H1 (cell line): Measurements from ENCODE around the gene GRID1. TPM values are rescaled to one million over a fixed set of nuclear protein-coding genes. Genes with fewer than 3 reads are reported as not detected.
A peak's percentile ranks its signal among the peaks of the same experiment; 100 is the strongest.

ENCODE experiments used
- CTCF ChIA-PET: fragments of 300-600 bp; sonication (Branson Sonifier 250); formaldehyde crosslinking; loops from one replicate; lab custom pipeline; 2021; ENCODE audit not compliant: partially characterized antibody; lab: Charles Lee
- POLR2A ChIA-PET: fragments of 300-600 bp; sonication (Branson Sonifier 250); formaldehyde crosslinking; loops from one replicate; lab custom pipeline; 2021; ENCODE audit warnings: inconsistent platforms; ENCODE audit not compliant: partially characterized antibody; lab: Charles Lee
- DNase-seq, 2 experiments: peaks; one replicate each; pipeline versions ENCODE4 v3.0.0 to v3.0.0-alpha.2; 2010 to 2022; ENCODE audit warnings: low spot score in 2 of 2, low read depth in 1 of 2, mixed read lengths in 1 of 2
- FAIRE-seq: peaks from 2 replicates; lab custom pipeline; 2011; peaks lifted over from hg19 to GRCh38; lab: Jason Lieb, UNC
- H2AFZ ChIP-seq: 2 replicates; pipeline ENCODE4 v1.8.1; 2012; ENCODE audit warnings: low read length, inconsistent platforms
- H2AK5ac ChIP-seq: 2 replicates; pipeline ENCODE4 v1.6.1; 2013; ENCODE audit warnings: low read depth, low read length
- H2BK120ac ChIP-seq: replicated peaks from 2 replicates; pipeline ENCODE3; 2013; ENCODE audit warnings: low read depth, low read length, inconsistent platforms
- H2BK12ac ChIP-seq: 2 replicates; pipeline ENCODE4 v1.6.1; 2013; ENCODE audit warnings: low read depth, low read length
- H2BK15ac ChIP-seq: 2 replicates; pipeline ENCODE4 v1.6.1; 2013; ENCODE audit warnings: low read length
- H2BK20ac ChIP-seq: 2 replicates; pipeline ENCODE4 v1.6.1; 2013; ENCODE audit warnings: low read length
- H2BK5ac ChIP-seq: 2 replicates; pipeline ENCODE4 v1.6.1; 2013; ENCODE audit warnings: low read depth, low read length
- H3K14ac ChIP-seq: 2 replicates; pipeline ENCODE4 v1.6.1; 2013; ENCODE audit warnings: inconsistent platforms; ENCODE audit not compliant: insufficient read length
- H3K18ac ChIP-seq: 2 replicates; pipeline ENCODE4 v1.6.1; 2013; ENCODE audit warnings: low read length; ENCODE audit errors: extremely low read depth
- H3K23ac ChIP-seq: 2 replicates; pipeline ENCODE4 v1.6.1; 2013; ENCODE audit warnings: inconsistent platforms; ENCODE audit not compliant: insufficient read length
- H3K23me2 ChIP-seq: 2 replicates; pipeline ENCODE4 v1.6.1; 2013; ENCODE audit warnings: low read depth, low read length
- H3K27ac ChIP-seq: 2 replicates; pipeline ENCODE4 v1.6.1; 2011; ENCODE audit warnings: low read depth, low read length, inconsistent platforms
- H3K27me3 ChIP-seq, 4 experiments: replicated peaks in 1 of 4; 1 replicate in 1 of 4; 2 replicates in 3 of 4; pipeline versions ENCODE4 v1.6.1 to v1.8.1; 2011 to 2013; ENCODE audit warnings: low read length in 3 of 4, mild to moderate bottlenecking in 3 of 4, inconsistent platforms in 2 of 4, mixed read lengths in 2 of 4, moderate library complexity in 1 of 4; ENCODE audit not compliant: control insufficient read depth in 3 of 4, insufficient read depth in 3 of 4; ENCODE audit errors: extremely low read depth in 1 of 4
- H3K36me3 ChIP-seq, 4 experiments: 2 replicates each; pipeline versions ENCODE4 v1.6.1 to v1.8.1; 2011 to 2013; ENCODE audit warnings: mild to moderate bottlenecking in 4 of 4, low read length in 3 of 4, moderate library complexity in 2 of 4, control low read depth in 1 of 4, inconsistent platforms in 1 of 4; ENCODE audit not compliant: insufficient read depth in 4 of 4, control insufficient read depth in 2 of 4
- H3K4ac ChIP-seq: replicated peaks from 2 replicates; pipeline ENCODE3; 2013; ENCODE audit warnings: low read length, low read depth, mixed read lengths, inconsistent platforms; ENCODE audit not compliant: insufficient read length
- H3K4me1 ChIP-seq, 4 experiments: replicated peaks in 1 of 4; 1 replicate in 1 of 4; 2 replicates in 3 of 4; pipeline versions ENCODE4 v1.6.1 to v1.8.1; 2011 to 2013; ENCODE audit warnings: low read length in 3 of 4, inconsistent platforms in 2 of 4, mixed read lengths in 1 of 4; ENCODE audit not compliant: insufficient read depth in 4 of 4, control insufficient read depth in 3 of 4
- H3K4me2 ChIP-seq, 2 experiments: 2 replicates each; pipeline versions ENCODE4 v1.6.1 to v1.8.1; 2011 to 2013; ENCODE audit warnings: low read depth in 2 of 2, low read length in 2 of 2, control low read depth in 1 of 2, inconsistent platforms in 1 of 2, mild to moderate bottlenecking in 1 of 2; ENCODE audit not compliant: insufficient read depth in 1 of 2
- H3K4me3 ChIP-seq, 4 experiments: fragments of 200-600, 300-600 bp in 1 of 4; sonication (generic), shearing (Covaris generic), sonication (Bioruptor Twin) in 1 of 4; 2 replicates each; pipeline versions ENCODE4 v1.5.1 to v1.8.1; 2011 to 2016; ENCODE audit warnings: low read length in 4 of 4, low read depth in 3 of 4, control low read depth in 2 of 4, inconsistent platforms in 2 of 4, mild to moderate bottlenecking in 2 of 4, mixed read lengths in 1 of 4, moderate library complexity in 1 of 4; ENCODE audit not compliant: insufficient read depth in 2 of 4; ENCODE audit errors: extremely low read depth in 1 of 4
- H3K56ac ChIP-seq: replicated peaks from 2 replicates; pipeline ENCODE3; 2013; ENCODE audit warnings: low read depth, mild to moderate bottlenecking, mixed read lengths, low read length, inconsistent platforms; ENCODE audit not compliant: insufficient read length
- H3K79me1 ChIP-seq: 2 replicates; pipeline ENCODE4 v1.6.1; 2013; ENCODE audit warnings: low read depth, low read length, control low read depth
- H3K79me2 ChIP-seq, 2 experiments: 2 replicates each; pipeline versions ENCODE4 v1.6.1 to v1.8.1; 2012 to 2013; ENCODE audit warnings: low read length in 2 of 2, mild to moderate bottlenecking in 2 of 2, inconsistent platforms in 1 of 2; ENCODE audit not compliant: insufficient read depth in 2 of 2, control insufficient read depth in 1 of 2
- H3K9ac ChIP-seq, 4 experiments: replicated peaks in 1 of 4; 1 replicate in 1 of 4; 2 replicates in 3 of 4; pipeline versions ENCODE4 v1.6.1 to v1.8.1; 2011 to 2013; ENCODE audit warnings: low read depth in 3 of 4, low read length in 3 of 4, control low read depth in 2 of 4, mild to moderate bottlenecking in 2 of 4, moderate library complexity in 2 of 4, inconsistent platforms in 1 of 4; ENCODE audit errors: extremely low read depth in 1 of 4
- H3K9me3 ChIP-seq, 2 experiments: 2 replicates each; pipeline versions ENCODE4 v1.6.1 to v1.8.1; 2012 to 2013; ENCODE audit warnings: mild to moderate bottlenecking in 2 of 2, moderate library complexity in 2 of 2, control low read depth in 1 of 2, inconsistent platforms in 1 of 2, low read depth in 1 of 2, low read length in 1 of 2, mixed read lengths in 1 of 2; ENCODE audit not compliant: insufficient read depth in 2 of 2
- H4K20me1 ChIP-seq, 2 experiments: replicated peaks in 1 of 2; 2 replicates each; pipeline versions ENCODE3 to v1.8.1; 2011 to 2013; ENCODE audit warnings: inconsistent platforms in 2 of 2, low read length in 2 of 2, mild to moderate bottlenecking in 1 of 2; ENCODE audit not compliant: insufficient read depth in 2 of 2, control insufficient read depth in 1 of 2
- H4K5ac ChIP-seq: 2 replicates; pipeline ENCODE4 v1.6.1; 2013; ENCODE audit warnings: low read length, low read depth, mixed read lengths, inconsistent platforms; ENCODE audit not compliant: insufficient read length
- H4K8ac ChIP-seq: 2 replicates; pipeline ENCODE4 v1.8.0; 2013; ENCODE audit warnings: mild to moderate bottlenecking, moderate library complexity, low read length, inconsistent platforms; ENCODE audit not compliant: insufficient read depth; ENCODE audit errors: extremely low read depth
- H4K91ac ChIP-seq: replicated peaks from 2 replicates; pipeline ENCODE3; 2013; ENCODE audit warnings: low read length, mixed read lengths, inconsistent platforms; ENCODE audit not compliant: insufficient read length
- JUN ChIP-seq: IDR thresholded peaks from 2 replicates; pipeline ENCODE4 v1.6.1; 2011; ENCODE audit warnings: low read depth, mild to moderate bottlenecking, improper control_type of control experiment, low read length
- WGBS, 2 experiments: shearing (Covaris generic) in 1 of 2; methylation state at CpG; one replicate each; pipeline versions ENCODE4 v1.1.6 to v1.1.7; 2013 to 2015; ENCODE audit warnings: low lambda C conversion rate in 2 of 2, mixed read lengths in 2 of 2, inconsistent platforms in 1 of 2, low coverage in 1 of 2, missing lambda C conversion rate in 1 of 2; ENCODE audit not compliant: insufficient replicate concordance in 2 of 2, insufficient coverage in 1 of 2, insufficient read length in 1 of 2; ENCODE audit errors: extremely low coverage in 1 of 2, missing lambda C conversion rate in 1 of 2; 5-methylcytosine and 5-hydroxymethylcytosine counted together
- polyA plus RNA-seq, 7 experiments: library from polyadenylated mRNA; depleted of rRNA in 3 of 7; stranded (reverse) in 5 of 7; unstranded in 2 of 7; fragments of >200 nt in 5 of 7; fragments of 200-250 nt in 2 of 7; gene quantifications; 1 replicate in 5 of 7; 2 replicates in 1 of 7; 4 replicates in 1 of 7; pipeline versions ENCODE4 v1.2.1 to v1.2.3, GENCODE V29; 2011 to 2013; ENCODE audit warnings: missing spikeins in 2 of 7, mixed read lengths in 2 of 7
- total RNA-seq: library from RNA; stranded (reverse); fragmentation: NEBNext Ultra II Directional; extraction: Animal tissue kit (Norgen Biotek cat#: 25700); gene quantifications from 2 replicates; pipeline ENCODE4 v1.2.1, GENCODE V29; 2021
- TF ChIP-seq, protein P1 (sequence below): IDR thresholded peaks from 2 replicates; pipeline ENCODE4 v1.6.1; 2012; ENCODE audit warnings: inconsistent platforms

Gene GRID1
- total and polyA plus RNA-seq, 2 of the 8 experiments (the other 6 are each of a cell fraction or from before 2014, with no cell fraction given) = 0.22 to 0.30 TPM

- WGBS, 2 experiments = 70% methylated on average over 13 of the region's 13 CpGs; no CpG with 5 or more reads in 1 of the 2 experiments
- Histone ChIP-seq H4K91ac (no peak overlapping the region), H3K4ac (no peak overlapping the region), H2BK120ac (no peak overlapping the region), H3K4me2 (peak overlapping the region; percentile 18 to 36; a peak in 2 of 4 replicates), H3K79me2 (no peaks in the 10 kb centered on the region), H3K27ac (no peak overlapping the region), H3K56ac (no peak overlapping the region), H3K4me3 (no peak overlapping the region), H3K23ac (no peak overlapping the region), H3K9ac (no peak overlapping the region; a peak in 1 of 7 replicates), H3K23me2 (no peaks in the 10 kb centered on the region), H4K5ac (no peak overlapping the region), H2BK15ac (peak overlapping the region; percentile 81; the same call in 1 of the 2 replicates), H4K8ac (no peak overlapping the region), H3K14ac (no peak overlapping the region), H3K4me1 (peaks cover 3 to 16% (median 11%) of the 10 kb centered on the region in 4 experiments; a peak in 6 of 7 replicates), H2BK5ac (peak overlapping the region; percentile 6; the same call in 1 of the 2 replicates), H3K18ac (peak overlapping the region; percentile 78; the same call in 1 of the 2 replicates), H2BK20ac (0 out of 2 replicates have a peak overlapping the region, but pooled peaks have one; percentile 18), H3K9me3 (no peaks in the 10 kb centered on the region), H4K20me1 (no peaks in the 10 kb centered on the region), H3K27me3 (0 out of 7 replicates have a peak, but pooled peaks cover 0 to 3% (median 0%) of the 10 kb centered on the region in 4 experiments), H2BK12ac (peak overlapping the region; percentile 50; the same call in 1 of the 2 replicates), H3K79me1 (no peaks in the 10 kb centered on the region), H2AFZ (peak overlapping the region; percentile 92), H2AK5ac (no peak overlapping the region), H3K36me3 (no peaks in the 10 kb centered on the region)
- FAIRE-seq = no peak
- TF ChIP-seq, protein P1, sequence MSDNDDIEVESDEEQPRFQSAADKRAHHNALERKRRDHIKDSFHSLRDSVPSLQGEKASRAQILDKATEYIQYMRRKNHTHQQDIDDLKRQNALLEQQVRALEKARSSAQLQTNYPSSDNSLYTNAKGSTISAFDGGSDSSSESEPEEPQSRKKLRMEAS = 0 out of 2 replicates have a peak, but pooled peaks have one; percentile 7
- no peak for TF ChIP-seq JUN
- CTCF ChIA-PET = interaction anchor here (0.7 to 25.2 kb wide), 8 partner anchors 10 to 162 kb away, joined by 3 to 498 read pairs (median 6); partner anchors contain the start of gene GRID1
- DNase-seq = no peak
- POLR2A ChIA-PET = interaction anchor here (0.6 kb wide), 2 partner anchors 10 to 18 kb away, joined by 3 read pairs; no protein-coding TSS in a partner anchor
Measured at GRCh38 chr10:86340176-86340990, 26.2 kb downstream of the GRID1 start.
